K562 (cell line): ENCODE results near the gene HPX. TPM values are rescaled to one million over a fixed set of nuclear protein-coding genes. Genes with fewer than 3 reads are reported as not detected.

ENCODE experiments used
- ATAC-seq: fragments of 200-7000 bp; cut with Tn5 transposase; 3 replicates; pipeline ENCODE4 v1.9.1; 2020; ENCODE audit warnings: moderate library complexity
- BruUV-seq: library from RNA; stranded (reverse); fragments of 400-500 nt; replicated peaks from 2 replicates; lab custom pipeline; 2021; lab: Mats Ljungman, UMichigan
- CTCF ChIA-PET: fragments of 300-600 bp; formaldehyde crosslinking; extraction: SDS; loops from one replicate; lab custom pipeline; 2021; ENCODE audit warnings: low intra/inter-chr PET ratio; lab: Yijun Ruan, JAX
- POLR2A ChIA-PET: fragments of 300-600, 350-650 bp; sonication (Branson Sonifier 250); formaldehyde crosslinking; extraction: SDS; loops from one replicate; lab custom pipeline; 2021; ENCODE audit warnings: antibody characterized with exemption, inconsistent platforms; lab: Yijun Ruan, JAX
- DNase-seq, 4 experiments: peaks; one replicate each; pipeline versions ENCODE4 v3.0.0 to v3.0.0-alpha.2; 2011 to 2018; ENCODE audit warnings: low spot score in 3 of 4, mixed read lengths in 3 of 4; ENCODE audit errors: extremely low read depth in 1 of 4
- FAIRE-seq: peaks from 2 replicates; lab custom pipeline; 2011; peaks lifted over from hg19 to GRCh38; lab: Jason Lieb, UNC
- H2AFZ ChIP-seq: 2 replicates; pipeline ENCODE4 v1.6.0; 2011; ENCODE audit warnings: low read depth, low read length, control low read depth, inconsistent platforms
- H3K27ac ChIP-seq: fragments of 200-600 bp; 3 replicates; pipeline ENCODE4 v1.8.0; 2011; ENCODE audit warnings: low read depth, mild to moderate bottlenecking, control low read depth, inconsistent platforms, low read length, moderate library complexity, mixed read lengths; ENCODE audit errors: extremely low read depth
- H3K27me3 ChIP-seq, 2 experiments: fragments of 300-600 bp in 1 of 2; 2 replicates in 1 of 2; 3 replicates in 1 of 2; pipeline versions ENCODE4 v1.6.0 to v1.8.0; 2011; ENCODE audit warnings: inconsistent platforms in 2 of 2, low read length in 2 of 2, mild to moderate bottlenecking in 1 of 2, mixed read lengths in 1 of 2, moderate library complexity in 1 of 2; ENCODE audit not compliant: control insufficient read depth in 2 of 2, insufficient read depth in 2 of 2
- H3K36me3 ChIP-seq: fragments of 300-600 bp; 3 replicates; pipeline ENCODE4 v1.8.0; 2011; ENCODE audit warnings: mild to moderate bottlenecking, low read length, inconsistent platforms; ENCODE audit not compliant: control insufficient read depth, insufficient read depth
- H3K4me1 ChIP-seq, 2 experiments: fragments of 200-600 bp in 1 of 2; replicated peaks in 1 of 2; 2 replicates in 1 of 2; 3 replicates in 1 of 2; pipeline versions ENCODE4 v1.5.1 to v1.8.0; 2011; ENCODE audit warnings: inconsistent platforms in 2 of 2, low read length in 2 of 2, mild to moderate bottlenecking in 1 of 2, mixed read lengths in 1 of 2, moderate library complexity in 1 of 2; ENCODE audit not compliant: control insufficient read depth in 2 of 2, insufficient read depth in 2 of 2
- H3K4me2 ChIP-seq: 2 replicates; pipeline ENCODE4 v1.6.1; 2011; ENCODE audit warnings: low read length, control low read depth, inconsistent platforms, mixed read lengths; ENCODE audit not compliant: insufficient read depth
- H3K4me3 ChIP-seq: fragments of 200-600 bp; sonication (generic), shearing (Covaris generic); 2 replicates; pipeline ENCODE4 v1.5.1; 2016; ENCODE audit warnings: control low read depth, inconsistent platforms
- H3K79me2 ChIP-seq: fragments of 200-600 bp; 3 replicates; pipeline ENCODE4 v1.8.0; 2011; ENCODE audit warnings: low read length, inconsistent platforms; ENCODE audit not compliant: control insufficient read depth, insufficient read depth
- H3K9ac ChIP-seq, 2 experiments: 2 replicates each; pipeline versions ENCODE4 v1.6.0 to v1.6.1; 2011; ENCODE audit warnings: low read depth in 2 of 2, low read length in 2 of 2, control low read depth in 1 of 2, inconsistent platforms in 1 of 2, mild to moderate bottlenecking in 1 of 2, mixed read lengths in 1 of 2; ENCODE audit not compliant: insufficient read depth in 1 of 2
- H3K9me1 ChIP-seq: one replicate; pipeline ENCODE4 v1.6.0; 2011; ENCODE audit warnings: inconsistent platforms, mild to moderate bottlenecking, low read length, moderate library complexity; ENCODE audit not compliant: control insufficient read depth, insufficient read depth
- H3K9me3 ChIP-seq: replicated peaks from 2 replicates; pipeline ENCODE4 v1.5.1; 2011; ENCODE audit warnings: low read depth, low read length, inconsistent platforms; ENCODE audit not compliant: control insufficient read depth, insufficient read depth
- H4K20me1 ChIP-seq: replicated peaks from 2 replicates; pipeline ENCODE4 v1.6.1; 2011; ENCODE audit warnings: low read length, inconsistent platforms, mixed read lengths; ENCODE audit not compliant: control insufficient read depth, insufficient read depth
- CBX1 ChIP-seq: sonication (generic); IDR thresholded peaks from 2 replicates; pipeline ENCODE4 v1.6.1; 2016; ENCODE audit warnings: antibody characterized with exemption, low read depth, mild to moderate bottlenecking
- NR2C1 ChIP-seq, 2 experiments: fragments of 450-650 bp; IDR thresholded peaks; 2 replicates each; pipeline ENCODE4 v1.6.1; 2017; ENCODE audit warnings: mild to moderate bottlenecking in 2 of 2, antibody characterized with exemption in 1 of 2, inconsistent platforms in 1 of 2, missing compliant biosample characterization in 1 of 2, missing genetic modification characterization in 1 of 2
- RFX7 ChIP-seq: fragments of 250-450 bp; sonication (Bioruptor Pico); IDR thresholded peaks from 2 replicates; pipeline ENCODE4 v1.5.1; 2021; ENCODE audit warnings: mild to moderate bottlenecking
- TCFL5 ChIP-seq: fragments of 250-450 bp; sonication (Bioruptor Pico); conservative IDR thresholded peaks from 2 replicates; pipeline ENCODE4 v1.6.1; 2021; ENCODE audit warnings: mild to moderate bottlenecking, moderate library complexity, matching md5 sums
- ZNF431 ChIP-seq: sonication (generic); formaldehyde crosslinking; IDR thresholded peaks from 2 replicates; pipeline ENCODE4 v1.8.0; 2022; ENCODE audit warnings: mild to moderate bottlenecking, missing genetic modification reagents
- WGBS: fragments of 100-300 bp; shearing (Covaris generic); methylation state at CpG from one replicate; pipeline ENCODE4 v1.1.6; 2016; ENCODE audit warnings: low coverage, mixed read lengths; ENCODE audit not compliant: insufficient coverage; ENCODE audit errors: missing lambda C conversion rate; 5-methylcytosine and 5-hydroxymethylcytosine counted together
- in situ Hi-C: fragments of 300-500 bp; cut with MboI; formaldehyde crosslinking; loops from 4 replicates; pipeline ENCODE4 v1.15.0; 2018; ENCODE audit warnings: inconsistent platforms, mixed read lengths
- intact Hi-C: fragments of 100-400 bp; cut with micrococcal nuclease; formaldehyde crosslinking; loops from 2 replicates; pipeline ENCODE4 v1.14.2; 2022
- polyA plus RNA-seq, 8 experiments: library from polyadenylated mRNA; depleted of rRNA in 4 of 8; stranded (reverse) in 5 of 8; unstranded in 3 of 8; fragments of >200 nt; fragmentation: Nextera tagmentation in 2 of 8; fragmentation: Illumina TruSeq in 1 of 8; extraction: Ambion mirVana in 2 of 8; extraction: Trizol in 1 of 8; gene quantifications; 2 replicates each; pipeline versions ENCODE4 v1.2.1 to v1.2.3, GENCODE V29; 2011 to 2014; ENCODE audit warnings: inconsistent platforms in 1 of 8, missing spikeins in 1 of 8
- total RNA-seq, 7 experiments: library from RNA; depleted of rRNA in 6 of 7; stranded (reverse); fragments of >200 nt in 6 of 7; fragmentation: Illumina TruSeq in 2 of 7; extraction: Trizol in 2 of 7; gene quantifications; 2 replicates each; pipeline versions ENCODE4 v1.2.1 to v1.2.3, GENCODE V29; 2011 to 2021; ENCODE audit warnings: low replicate concordance in 1 of 7
- TF ChIP-seq, protein P1 (sequence below): fragments of 250-450 bp; sonication (Bioruptor Pico); IDR thresholded peaks from 2 replicates; pipeline ENCODE4 v1.5.0; 2021; ENCODE audit warnings: mild to moderate bottlenecking, borderline replicate concordance
- TF ChIP-seq, protein P2 (sequence below): fragments of 450-650 bp; IDR thresholded peaks from 2 replicates; pipeline ENCODE4 v1.6.1; 2018; ENCODE audit not compliant: partially characterized antibody
- TF ChIP-seq, protein P3 (sequence below): fragments of 450-650 bp; formaldehyde crosslinking; IDR thresholded peaks from 2 replicates; pipeline ENCODE4 v1.4.0; 2020; ENCODE audit warnings: mild to moderate bottlenecking, moderate library complexity

HPX gene
- total and polyA plus RNA-seq, 9 of the 15 experiments (the other 6 are each of a cell fraction or from before 2014, with no cell fraction given): 0.12 to 1.2 (median 0.49) TPM; not detected in 1

DNA sequence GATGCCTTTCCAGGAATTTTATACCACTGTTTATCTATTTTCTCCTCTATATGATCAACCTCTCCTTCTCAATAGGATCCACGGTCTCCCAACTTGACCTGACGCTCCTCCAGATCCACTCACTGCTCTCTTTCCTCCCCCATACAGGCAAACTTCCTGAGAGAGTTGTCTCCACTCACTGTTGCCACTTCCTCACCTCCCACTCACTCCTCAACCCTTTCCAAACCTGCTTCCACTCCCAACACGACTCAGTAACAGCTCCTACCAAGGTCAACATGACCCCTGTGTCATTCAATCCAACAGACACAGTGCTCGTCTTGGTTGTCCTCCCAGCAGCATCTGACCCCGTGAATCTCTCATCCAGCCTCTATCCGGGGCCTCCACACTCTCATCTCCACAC is 25.0 kb downstream of the HPX start (continued):
- TF ChIP-seq, protein P1, sequence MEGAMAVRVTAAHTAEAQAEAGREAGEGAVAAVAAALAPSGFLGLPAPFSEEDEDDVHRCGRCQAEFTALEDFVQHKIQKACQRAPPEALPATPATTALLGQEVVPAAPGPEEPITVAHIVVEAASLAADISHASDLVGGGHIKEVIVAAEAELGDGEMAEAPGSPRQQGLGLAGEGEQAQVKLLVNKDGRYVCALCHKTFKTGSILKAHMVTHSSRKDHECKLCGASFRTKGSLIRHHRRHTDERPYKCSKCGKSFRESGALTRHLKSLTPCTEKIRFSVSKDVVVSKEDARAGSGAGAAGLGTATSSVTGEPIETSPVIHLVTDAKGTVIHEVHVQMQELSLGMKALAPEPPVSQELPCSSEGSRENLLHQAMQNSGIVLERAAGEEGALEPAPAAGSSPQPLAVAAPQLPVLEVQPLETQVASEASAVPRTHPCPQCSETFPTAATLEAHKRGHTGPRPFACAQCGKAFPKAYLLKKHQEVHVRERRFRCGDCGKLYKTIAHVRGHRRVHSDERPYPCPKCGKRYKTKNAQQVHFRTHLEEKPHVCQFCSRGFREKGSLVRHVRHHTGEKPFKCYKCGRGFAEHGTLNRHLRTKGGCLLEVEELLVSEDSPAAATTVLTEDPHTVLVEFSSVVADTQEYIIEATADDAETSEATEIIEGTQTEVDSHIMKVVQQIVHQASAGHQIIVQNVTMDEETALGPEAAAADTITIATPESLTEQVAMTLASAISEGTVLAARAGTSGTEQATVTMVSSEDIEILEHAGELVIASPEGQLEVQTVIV (CRISPR knock-in tag): no peak
- TF ChIP-seq TCFL5 (CRISPR knock-in tag) (no peak), CBX1 (no peak), ZNF431 (CRISPR knock-in tag) (no peak)

DNA sequence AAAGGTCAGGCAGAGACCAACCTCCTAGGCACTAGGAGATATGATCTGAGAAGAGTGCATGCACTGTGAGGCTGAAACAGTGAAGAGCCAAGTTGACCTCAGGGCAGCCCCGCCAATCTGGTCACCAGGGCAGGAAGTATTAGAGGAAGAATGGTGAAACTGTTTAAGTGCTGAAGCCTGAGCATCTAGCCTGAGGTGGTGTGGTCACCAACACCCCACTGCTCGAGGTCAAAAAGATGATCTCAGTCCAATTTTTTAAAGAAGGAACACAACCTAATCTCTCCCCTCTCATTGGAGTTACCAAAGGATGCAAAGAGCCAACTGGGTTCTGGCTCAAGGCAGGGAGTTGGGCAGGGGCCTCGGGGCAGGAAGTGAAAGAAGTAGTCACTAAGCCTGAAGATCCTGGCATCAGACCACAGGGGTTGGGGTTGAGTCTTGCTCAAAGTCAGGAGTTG is 25.9 kb downstream of the HPX start:
- in situ Hi-C loops: no loop called here
- ChIA-PET POLR2A (no interaction called here), CTCF (no interaction called here)
- Histone ChIP-seq H3K27ac (no peak overlapping the region), H3K4me3 (no peak overlapping the region), H3K9ac (no peak overlapping the region), H3K27me3 (peaks cover 47 to 63% of the 10 kb centered on the region in 2 experiments), H3K36me3 (no peaks in the 10 kb centered on the region), H4K20me1 (0 out of 2 replicates have a peak, but pooled peaks cover 3% of the 10 kb centered on the region), H2AFZ (no peak overlapping the region), H3K9me3 (no peaks in the 10 kb centered on the region; the same call in 1 of the 2 replicates), H3K4me1 (peaks cover 6 to 22% of the 10 kb centered on the region in 2 experiments; a peak in 4 of 5 replicates), H3K9me1 (no peaks in the 10 kb centered on the region), H3K79me2 (no peaks in the 10 kb centered on the region), H3K4me2 (no peak overlapping the region)
- no peak for ATAC-seq
- TF ChIP-seq, protein P2, sequence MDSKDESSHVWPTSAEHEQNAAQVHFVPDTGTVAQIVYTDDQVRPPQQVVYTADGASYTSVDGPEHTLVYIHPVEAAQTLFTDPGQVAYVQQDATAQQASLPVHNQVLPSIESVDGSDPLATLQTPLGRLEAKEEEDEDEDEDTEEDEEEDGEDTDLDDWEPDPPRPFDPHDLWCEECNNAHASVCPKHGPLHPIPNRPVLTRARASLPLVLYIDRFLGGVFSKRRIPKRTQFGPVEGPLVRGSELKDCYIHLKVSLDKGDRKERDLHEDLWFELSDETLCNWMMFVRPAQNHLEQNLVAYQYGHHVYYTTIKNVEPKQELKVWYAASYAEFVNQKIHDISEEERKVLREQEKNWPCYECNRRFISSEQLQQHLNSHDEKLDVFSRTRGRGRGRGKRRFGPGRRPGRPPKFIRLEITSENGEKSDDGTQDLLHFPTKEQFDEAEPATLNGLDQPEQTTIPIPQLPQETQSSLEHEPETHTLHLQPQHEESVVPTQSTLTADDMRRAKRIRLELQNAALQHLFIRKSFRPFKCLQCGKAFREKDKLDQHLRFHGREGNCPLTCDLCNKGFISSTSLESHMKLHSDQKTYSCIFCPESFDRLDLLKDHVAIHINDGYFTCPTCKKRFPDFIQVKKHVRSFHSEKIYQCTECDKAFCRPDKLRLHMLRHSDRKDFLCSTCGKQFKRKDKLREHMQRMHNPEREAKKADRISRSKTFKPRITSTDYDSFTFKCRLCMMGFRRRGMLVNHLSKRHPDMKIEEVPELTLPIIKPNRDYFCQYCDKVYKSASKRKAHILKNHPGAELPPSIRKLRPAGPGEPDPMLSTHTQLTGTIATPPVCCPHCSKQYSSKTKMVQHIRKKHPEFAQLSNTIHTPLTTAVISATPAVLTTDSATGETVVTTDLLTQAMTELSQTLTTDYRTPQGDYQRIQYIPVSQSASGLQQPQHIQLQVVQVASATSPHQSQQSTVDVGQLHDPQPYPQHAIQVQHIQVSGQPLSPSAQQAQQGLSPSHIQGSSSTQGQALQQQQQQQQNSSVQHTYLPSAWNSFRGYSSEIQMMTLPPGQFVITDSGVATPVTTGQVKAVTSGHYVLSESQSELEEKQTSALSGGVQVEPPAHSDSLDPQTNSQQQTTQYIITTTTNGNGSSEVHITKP: no peak
- TF ChIP-seq, protein P3, sequence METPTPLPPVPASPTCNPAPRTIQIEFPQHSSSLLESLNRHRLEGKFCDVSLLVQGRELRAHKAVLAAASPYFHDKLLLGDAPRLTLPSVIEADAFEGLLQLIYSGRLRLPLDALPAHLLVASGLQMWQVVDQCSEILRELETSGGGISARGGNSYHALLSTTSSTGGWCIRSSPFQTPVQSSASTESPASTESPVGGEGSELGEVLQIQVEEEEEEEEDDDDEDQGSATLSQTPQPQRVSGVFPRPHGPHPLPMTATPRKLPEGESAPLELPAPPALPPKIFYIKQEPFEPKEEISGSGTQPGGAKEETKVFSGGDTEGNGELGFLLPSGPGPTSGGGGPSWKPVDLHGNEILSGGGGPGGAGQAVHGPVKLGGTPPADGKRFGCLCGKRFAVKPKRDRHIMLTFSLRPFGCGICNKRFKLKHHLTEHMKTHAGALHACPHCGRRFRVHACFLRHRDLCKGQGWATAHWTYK (CRISPR knock-in tag): no peak
- TF ChIP-seq NR2C1 (IDR thresholded peaks at IDR 0.05) (no peak), NR2C1 (tag; IDR thresholded peaks at IDR 0.05) (no peak), RFX7 (CRISPR knock-in tag) (no peak)
- FAIRE-seq: no peak
- intact Hi-C loops: no loop called here
- no peak for DNase-seq
- no TSS peak for BruUV-seq
- WGBS: 2% methylated on average over 3 of the region's 3 CpGs
